GM21528 (cell line): ENCODE measurements around the gene FBXL7.

ENCODE experiments used
- ATAC-seq: cut with Tn5 transposase; IDR thresholded peaks from one replicate; pipeline ENCODE4 v1.9.1; 2021; ENCODE audit warnings: mild to moderate bottlenecking, moderate library complexity; ENCODE audit not compliant: unreplicated experiment, low FRiP score

The FBXL7 gene

DNA sequence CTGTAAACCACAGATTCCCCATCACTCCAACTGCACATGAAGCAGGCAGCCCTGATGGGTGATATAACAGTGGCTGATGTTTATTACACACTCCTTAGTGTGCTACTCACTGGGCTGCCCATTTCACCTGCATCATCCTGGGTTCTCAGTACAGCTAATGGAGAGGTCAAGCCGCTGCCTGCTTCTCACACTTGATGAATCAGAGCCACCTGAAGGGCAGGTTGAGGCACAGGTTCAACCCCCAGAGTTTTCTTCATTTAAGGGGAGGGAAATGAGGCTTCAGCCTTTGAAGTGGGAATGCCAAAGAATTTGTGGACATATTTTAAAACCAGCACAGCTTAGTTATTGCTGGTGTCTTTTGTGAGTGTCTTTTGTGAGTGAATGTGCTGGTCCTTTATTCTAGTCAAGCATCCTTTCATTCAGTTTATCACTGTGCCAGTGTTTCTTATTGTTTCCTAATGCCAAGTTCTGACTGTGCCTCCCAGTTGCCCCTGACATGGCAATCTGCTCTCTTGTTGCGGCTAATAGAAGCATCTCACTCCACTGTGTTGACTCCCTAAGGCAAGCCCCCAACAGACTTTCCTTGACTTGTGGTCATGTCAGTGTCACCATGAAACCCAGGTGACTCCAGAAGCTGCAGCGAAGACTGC is 109.2 kb downstream of the FBXL7 start:
- ATAC-seq = no peak

- ATAC-seq = no peak
Measured at GRCh38 chr5:15610216-15610615, 110.2 kb downstream of the FBXL7 start.

- ATAC-seq = no peak
Measured at GRCh38 chr5:15611008-15611407, 111.0 kb downstream of the FBXL7 start.

DNA sequence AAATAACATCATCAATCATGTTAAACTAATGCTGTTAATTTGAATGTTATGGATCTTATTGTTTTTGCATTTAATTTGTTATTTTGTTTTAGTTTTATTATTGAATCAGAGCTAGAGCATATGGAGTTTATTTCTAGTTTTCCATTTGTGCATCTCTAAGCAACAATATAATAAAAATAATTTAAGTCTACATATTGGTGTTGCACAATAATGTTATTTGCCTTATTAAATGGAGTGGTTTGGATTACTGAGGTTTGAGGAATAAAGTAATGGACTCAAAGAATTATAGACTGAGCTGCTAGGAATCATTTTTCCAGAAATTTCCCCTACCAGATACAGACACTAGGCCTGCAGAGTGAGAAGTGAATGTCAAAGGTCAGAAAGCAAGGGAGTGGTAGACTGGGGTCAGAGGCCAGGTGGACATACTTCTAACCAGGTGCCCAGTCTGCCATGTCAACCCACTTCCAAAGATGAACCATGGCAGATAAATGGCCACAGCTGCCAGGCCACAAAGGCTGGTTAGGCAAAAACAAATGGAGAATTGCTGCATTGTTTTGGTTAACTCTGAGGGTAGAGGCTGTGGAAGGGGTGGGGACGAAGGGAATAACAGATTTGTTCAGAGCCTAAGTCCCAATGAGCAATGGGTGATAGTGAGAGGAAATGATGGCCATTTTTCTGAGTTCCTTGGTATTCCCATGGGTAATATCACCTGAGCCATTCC is 113.1 kb downstream of the FBXL7 start:
- no peak for ATAC-seq

- no peak for ATAC-seq
Measured at GRCh38 chr5:15614679-15615078, 114.7 kb downstream of the FBXL7 start.

- ATAC-seq = no peak
Measured at GRCh38 chr5:15615859-15616258, 115.9 kb downstream of the FBXL7 start.

- no peak for ATAC-seq
Measured at GRCh38 chr5:15618938-15619337, 119.0 kb downstream of the FBXL7 start.

GRCh38 chr5:15620501-15620900 is 120.5 kb downstream of the FBXL7 start:
- ATAC-seq = no peak

DNA sequence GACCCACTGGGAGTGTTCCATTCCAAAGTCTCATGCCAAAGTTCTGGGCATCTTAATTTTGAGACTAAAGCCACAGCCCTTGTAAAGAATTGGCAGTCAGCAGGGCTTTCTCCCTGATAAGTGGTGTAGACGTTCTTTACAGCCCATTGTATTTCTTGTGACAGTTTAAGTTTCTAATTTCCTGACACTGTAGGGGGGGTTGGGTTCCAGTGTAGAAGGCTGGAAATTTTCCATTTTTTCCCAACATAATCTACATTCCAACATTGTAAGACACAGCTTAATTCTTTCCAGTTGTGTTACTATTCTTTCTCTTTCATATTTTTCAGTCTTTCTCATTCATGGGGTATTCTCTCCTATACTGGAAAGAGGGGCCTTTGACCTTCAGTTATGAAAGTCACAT is 121.1 kb downstream of the FBXL7 start:
- no peak for ATAC-seq

GRCh38 chr5:15623794-15624193 is 123.8 kb downstream of the FBXL7 start:
- no peak for ATAC-seq

- no peak for ATAC-seq
Measured at GRCh38 chr5:15627109-15627508, 127.1 kb downstream of the FBXL7 start.

GRCh38 chr5:15627647-15628046 is 127.7 kb downstream of the FBXL7 start:
- ATAC-seq = no peak

DNA sequence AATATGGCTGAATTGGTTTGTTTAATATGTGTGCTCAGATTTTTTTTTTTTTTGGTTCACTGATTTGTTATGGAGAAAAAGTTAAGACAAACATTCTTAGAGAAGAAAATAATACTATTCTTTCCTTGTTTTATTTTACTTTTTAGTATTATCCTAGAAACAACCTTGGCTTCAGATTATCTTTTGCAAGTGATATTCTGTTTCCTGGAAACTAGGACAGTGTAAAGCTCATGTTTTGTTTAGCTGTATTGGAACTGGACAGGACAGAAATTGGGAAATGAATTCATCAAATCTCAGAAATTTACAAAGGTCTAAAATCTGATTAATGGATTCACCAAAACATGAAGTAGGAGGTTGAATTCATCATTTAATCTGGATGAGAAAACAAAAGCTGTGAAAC is 130.5 kb downstream of the FBXL7 start:
- no peak for ATAC-seq

GRCh38 chr5:15634591-15635288 is 134.8 kb downstream of the FBXL7 start:
- no peak for ATAC-seq

DNA sequence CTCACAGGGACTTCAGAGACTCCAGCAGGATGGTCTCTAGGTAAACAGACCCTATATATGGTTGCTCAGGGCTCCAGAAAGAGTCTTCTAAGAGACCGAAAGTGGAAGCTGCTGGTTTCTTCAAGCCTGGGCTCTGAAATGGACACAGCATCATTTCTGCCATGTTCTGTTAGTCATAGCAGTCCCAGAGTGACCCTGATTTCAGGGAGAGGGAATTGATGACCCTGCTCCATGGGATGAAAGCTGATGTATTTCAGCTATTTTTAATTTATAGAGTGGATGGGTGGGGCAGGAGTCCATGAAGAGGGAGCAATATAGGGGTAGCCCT is 135.3 kb downstream of the FBXL7 start:
- no peak for ATAC-seq

- no peak for ATAC-seq
Measured at GRCh38 chr5:15637345-15637744, 137.4 kb downstream of the FBXL7 start.

DNA sequence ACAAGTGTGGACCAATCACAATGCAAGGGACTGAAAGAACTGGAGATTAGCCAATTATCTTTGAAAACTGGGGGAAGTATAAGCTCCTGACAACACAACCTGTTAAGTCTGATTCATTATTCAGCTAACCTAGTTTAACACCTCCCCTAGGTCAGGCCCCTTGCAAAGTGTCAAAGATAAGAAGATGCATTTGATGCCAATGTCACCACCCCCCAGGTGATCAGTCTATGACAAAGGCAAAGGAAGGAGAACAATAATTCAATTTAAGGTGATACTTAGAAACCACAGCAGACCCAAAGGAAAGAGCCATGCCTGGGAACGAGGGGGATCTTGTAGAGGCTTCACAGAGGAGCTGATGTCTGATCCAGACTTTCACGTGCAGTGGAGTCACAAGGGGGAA is 137.9 kb downstream of the FBXL7 start:
- no peak for ATAC-seq

DNA sequence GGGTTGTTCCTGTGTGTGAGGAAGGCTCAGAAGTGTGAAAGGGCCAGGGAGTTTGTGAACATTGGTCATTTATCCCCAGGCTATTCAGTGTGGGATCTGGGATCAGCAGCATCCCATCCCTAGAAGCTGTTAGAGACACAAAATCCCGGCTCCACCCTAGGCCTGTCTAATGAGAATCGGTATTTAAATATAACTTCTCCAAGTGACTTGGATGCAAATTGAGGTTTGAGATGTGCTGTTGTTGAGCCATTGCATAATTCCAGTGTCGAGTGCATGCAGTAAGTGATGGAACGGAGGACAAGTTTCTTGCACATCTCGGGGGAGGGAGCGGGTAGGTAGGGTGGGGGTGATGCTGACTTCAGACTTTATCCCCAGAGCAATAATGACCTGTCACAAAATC is 138.3 kb downstream of the FBXL7 start:
- ATAC-seq = no peak

GRCh38 chr5:15639288-15639687 is 139.3 kb downstream of the FBXL7 start:
- no peak for ATAC-seq

- ATAC-seq = no peak
Measured at GRCh38 chr5:15640116-15640515, 140.1 kb downstream of the FBXL7 start.

DNA sequence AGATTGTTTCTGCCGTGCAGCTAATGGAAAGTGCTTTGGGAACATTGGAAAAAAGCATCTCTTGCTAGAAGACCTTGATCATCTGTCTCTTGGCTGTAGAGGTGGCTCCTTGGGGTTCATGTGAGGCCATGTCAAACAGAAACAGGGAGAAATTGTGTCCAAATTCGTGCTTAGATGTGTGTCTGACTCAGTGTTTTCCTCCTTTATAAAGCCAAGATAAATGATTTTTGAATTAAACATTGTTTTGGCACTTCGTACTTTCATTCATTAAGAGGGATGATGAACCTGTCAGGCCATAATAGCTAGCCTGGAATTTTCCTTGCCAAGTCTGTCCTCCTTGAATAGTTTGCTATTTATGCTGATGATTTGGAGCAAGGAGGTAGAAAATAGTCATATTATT is 143.8 kb downstream of the FBXL7 start:
- ATAC-seq = no peak
